Liver (tissue), 9 donors: ENCODE results near the gene C5orf58. TPM values are rescaled to one million over a fixed set of nuclear protein-coding genes. Genes with fewer than 3 reads are reported as not detected.

Experiments
- DNase-seq: peaks from one replicate; pipeline ENCODE4 v3.0.0-alpha.2; 2017; ENCODE audit warnings: low spot score
- H3K27ac ChIP-seq, 2 donors: one replicate each; pipeline ENCODE4 v1.7.0; 2013; ENCODE audit warnings: inconsistent platforms in 2 of 2, low read length in 2 of 2, control low read depth in 1 of 2, low read depth in 1 of 2, mild to moderate bottlenecking in 1 of 2
- H3K27me3 ChIP-seq, 4 donors: one replicate each; pipeline versions ENCODE4 v1.6.1 to v1.7.0; 2013; ENCODE audit warnings: low read length in 3 of 4, inconsistent platforms in 1 of 4, mild to moderate bottlenecking in 1 of 4, moderate library complexity in 1 of 4; ENCODE audit not compliant: control insufficient read depth in 4 of 4, insufficient read depth in 4 of 4
- H3K36me3 ChIP-seq, 4 donors: one replicate each; pipeline versions ENCODE4 v1.6.1 to v1.7.0; 2013; ENCODE audit warnings: low read length in 3 of 4, mild to moderate bottlenecking in 3 of 4, low read depth in 1 of 4, moderate library complexity in 1 of 4; ENCODE audit not compliant: control insufficient read depth in 4 of 4, insufficient read depth in 3 of 4
- H3K4me1 ChIP-seq, 4 donors: one replicate each; pipeline versions ENCODE4 v1.6.1 to v1.7.0; 2013; ENCODE audit warnings: low read length in 3 of 4, mild to moderate bottlenecking in 3 of 4, moderate library complexity in 1 of 4; ENCODE audit not compliant: control insufficient read depth in 4 of 4, insufficient read depth in 4 of 4
- H3K4me3 ChIP-seq, 3 donors: one replicate each; pipeline versions ENCODE4 v1.6.1 to v1.7.0; 2013; ENCODE audit warnings: low read length in 3 of 3, control low read depth in 1 of 3, low read depth in 1 of 3, mild to moderate bottlenecking in 1 of 3
- H3K9ac ChIP-seq, 2 donors: one replicate each; pipeline ENCODE4 v1.7.0; 2013; ENCODE audit warnings: low read length in 2 of 2, mild to moderate bottlenecking in 2 of 2, moderate library complexity in 2 of 2, control low read depth in 1 of 2, low read depth in 1 of 2
- H3K9me3 ChIP-seq, 4 donors: one replicate each; pipeline versions ENCODE4 v1.6.1 to v1.7.0; 2013; ENCODE audit warnings: low read length in 3 of 4; ENCODE audit not compliant: control insufficient read depth in 4 of 4
- EGR1 ChIP-seq, 2 donors: IDR thresholded peaks; 2 replicates each; pipeline ENCODE4 v1.6.1; 2016 to 2018; ENCODE audit warnings: antibody characterized with exemption in 2 of 2, low read depth in 2 of 2
- FOXA1 ChIP-seq: IDR thresholded peaks from 2 replicates; pipeline ENCODE4 v1.6.1; 2016; ENCODE audit warnings: antibody characterized with exemption
- FOXA2 ChIP-seq: IDR thresholded peaks from 2 replicates; pipeline ENCODE4 v1.6.1; 2016; ENCODE audit warnings: antibody characterized with exemption
- HNF4G ChIP-seq: IDR thresholded peaks from 2 replicates; pipeline ENCODE4 v1.6.1; 2016; ENCODE audit warnings: antibody characterized with exemption
- JUND ChIP-seq, 2 donors: IDR thresholded peaks; 2 replicates each; pipeline ENCODE4 v1.6.1; 2016; ENCODE audit warnings: antibody characterized with exemption in 2 of 2
- RAD21 ChIP-seq, 2 donors: IDR thresholded peaks; 2 replicates each; pipeline ENCODE4 v1.6.1; 2016; ENCODE audit warnings: antibody characterized with exemption in 2 of 2, mild to moderate bottlenecking in 2 of 2
- RXRA ChIP-seq, 2 donors: IDR thresholded peaks; 2 replicates each; pipeline ENCODE4 v1.6.1; 2017 to 2018; ENCODE audit warnings: antibody characterized with exemption in 2 of 2, mild to moderate bottlenecking in 1 of 2
- SP1 ChIP-seq: IDR thresholded peaks from 2 replicates; pipeline ENCODE4 v1.6.1; 2018; ENCODE audit warnings: antibody characterized with exemption, mild to moderate bottlenecking
- TAF1 ChIP-seq: conservative IDR thresholded peaks from 2 replicates; pipeline ENCODE4 v1.6.1; 2016; ENCODE audit warnings: antibody characterized with exemption, mild to moderate bottlenecking
- YY1 ChIP-seq: IDR thresholded peaks from 2 replicates; pipeline ENCODE4 v1.6.1; 2016; ENCODE audit warnings: antibody characterized with exemption, mild to moderate bottlenecking
- WGBS: extraction: QIAGEN DNeasy Blood & Tissue Kit; methylation state at CpG from one replicate; pipeline ENCODE4 v1.1.7; 2013; 5-methylcytosine and 5-hydroxymethylcytosine counted together
- polyA plus RNA-seq, 2 donors: library from polyadenylated mRNA; stranded (reverse) in 1 of 2; unstranded in 1 of 2; fragments of 200-250 nt in 1 of 2; fragments of >200 nt in 1 of 2; fragmentation: Nextera tagmentation in 1 of 2; extraction: Ambion mirVana in 1 of 2; gene quantifications; one replicate each; pipeline versions ENCODE4 v1.2.1 to v1.2.3, GENCODE V29; 2013 to 2015
- total RNA-seq, 2 donors: library from RNA; depleted of rRNA; stranded (reverse); fragments of >200 nt; gene quantifications; one replicate each; pipeline ENCODE4 v1.2.3, GENCODE V29; 2014
- TF ChIP-seq, protein P1 (sequence below): IDR thresholded peaks from 2 replicates; pipeline ENCODE4 v1.6.1; 2016; ENCODE audit warnings: antibody characterized with exemption
- TF ChIP-seq, protein P2 (sequence below): fragments of 150-350 bp; IDR thresholded peaks from 2 replicates; pipeline ENCODE4 v1.5.1; 2017; ENCODE audit warnings: improper control_type of control experiment, low read depth, low read length; ENCODE audit not compliant: missing input control
- TF ChIP-seq, protein P3 (sequence below): IDR thresholded peaks from 2 replicates; pipeline ENCODE4 v1.6.1; 2016; ENCODE audit warnings: antibody characterized with exemption, mild to moderate bottlenecking
- TF ChIP-seq, protein P4 (sequence below): IDR thresholded peaks from 2 replicates; pipeline ENCODE4 v1.6.1; 2016; ENCODE audit warnings: antibody characterized with exemption
- donor health status: healthy.
- donor health status: healthy.
- donor health status: healthy.
- donor health status: healthy.
- donor health status: healthy.

The C5orf58 gene
- total and polyA plus RNA-seq, 4 donors = 0.64 TPM; not detected in 3

DNA sequence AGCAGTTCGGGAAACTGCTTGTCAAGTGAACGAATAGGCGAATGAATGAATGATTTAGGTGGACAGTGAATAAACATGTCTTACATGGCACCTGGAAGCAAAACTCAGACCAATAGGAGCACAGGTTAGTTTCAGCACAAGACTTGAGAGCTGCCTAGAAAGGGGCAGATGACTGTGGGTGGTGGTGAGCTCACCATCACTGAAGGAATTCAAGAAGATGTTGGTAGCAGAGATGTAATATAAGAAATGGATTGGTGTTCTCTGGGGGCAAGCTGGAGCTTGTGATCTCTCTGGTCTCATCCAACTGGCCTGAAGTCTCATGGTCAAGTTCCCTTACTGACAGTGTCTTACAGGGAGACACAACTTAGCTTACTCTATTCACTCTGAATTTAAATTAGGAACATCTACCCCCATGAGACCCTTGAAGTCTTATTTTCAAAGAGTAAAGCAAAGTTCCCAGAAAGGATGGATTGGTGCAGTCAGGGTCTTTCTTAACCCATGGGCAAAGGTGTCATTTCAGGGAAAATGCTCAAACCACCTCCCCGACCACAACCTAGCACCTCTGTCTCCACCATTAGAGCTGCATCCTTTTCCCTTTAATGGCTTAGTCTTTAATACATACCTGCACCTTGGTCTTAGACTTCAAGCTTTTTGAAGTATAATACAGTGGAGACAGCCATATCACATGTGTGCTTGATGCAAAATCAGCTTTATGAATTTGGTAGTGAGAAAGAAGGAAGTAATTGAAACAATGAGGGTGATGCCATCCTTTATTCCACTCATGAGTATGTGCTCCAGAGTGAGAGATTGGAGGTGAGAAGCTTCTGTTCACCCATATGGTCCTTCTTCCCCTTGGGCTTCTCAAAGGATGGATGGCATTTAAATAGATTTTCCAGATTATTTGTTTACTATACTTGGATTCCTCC is 59.7 kb downstream of the C5orf58 start:
- peaks cover 0 to 2% (median under 1%) of the 10 kb centered on the region in 4 donors for H3K4me1 ChIP-seq
- H3K27ac ChIP-seq = no peak overlapping the region
- DNase-seq = no peak
- peaks cover 0 to 5% (median 0%) of the 10 kb centered on the region in 4 donors for H3K36me3 ChIP-seq
- H3K9me3 ChIP-seq = peaks cover 0 to 2% (median 0%) of the 10 kb centered on the region in 4 donors
- H3K4me3 ChIP-seq = no peak overlapping the region
- H3K27me3 ChIP-seq = no peaks in the 10 kb centered on the region
- WGBS = 87% methylated on average over 4 of the region's 4 CpGs
- no peak overlapping the region for H3K9ac ChIP-seq
- TF ChIP-seq EGR1 (IDR thresholded peaks at IDR 0.05; ENCODE audit: low read depth in 2 of 2) (no peak), YY1 (no peak), FOXA1 (no peak), HNF4G (no peak), RXRA (IDR thresholded peaks at IDR 0.05) (no peak), SP1 (no peak), TAF1 (no peak), JUND (IDR thresholded peaks at IDR 0.05) (no peak), FOXA2 (no peak)
- TF ChIP-seq, protein P1, sequence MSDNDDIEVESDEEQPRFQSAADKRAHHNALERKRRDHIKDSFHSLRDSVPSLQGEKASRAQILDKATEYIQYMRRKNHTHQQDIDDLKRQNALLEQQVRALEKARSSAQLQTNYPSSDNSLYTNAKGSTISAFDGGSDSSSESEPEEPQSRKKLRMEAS = no peak
- TF ChIP-seq, protein P2, sequence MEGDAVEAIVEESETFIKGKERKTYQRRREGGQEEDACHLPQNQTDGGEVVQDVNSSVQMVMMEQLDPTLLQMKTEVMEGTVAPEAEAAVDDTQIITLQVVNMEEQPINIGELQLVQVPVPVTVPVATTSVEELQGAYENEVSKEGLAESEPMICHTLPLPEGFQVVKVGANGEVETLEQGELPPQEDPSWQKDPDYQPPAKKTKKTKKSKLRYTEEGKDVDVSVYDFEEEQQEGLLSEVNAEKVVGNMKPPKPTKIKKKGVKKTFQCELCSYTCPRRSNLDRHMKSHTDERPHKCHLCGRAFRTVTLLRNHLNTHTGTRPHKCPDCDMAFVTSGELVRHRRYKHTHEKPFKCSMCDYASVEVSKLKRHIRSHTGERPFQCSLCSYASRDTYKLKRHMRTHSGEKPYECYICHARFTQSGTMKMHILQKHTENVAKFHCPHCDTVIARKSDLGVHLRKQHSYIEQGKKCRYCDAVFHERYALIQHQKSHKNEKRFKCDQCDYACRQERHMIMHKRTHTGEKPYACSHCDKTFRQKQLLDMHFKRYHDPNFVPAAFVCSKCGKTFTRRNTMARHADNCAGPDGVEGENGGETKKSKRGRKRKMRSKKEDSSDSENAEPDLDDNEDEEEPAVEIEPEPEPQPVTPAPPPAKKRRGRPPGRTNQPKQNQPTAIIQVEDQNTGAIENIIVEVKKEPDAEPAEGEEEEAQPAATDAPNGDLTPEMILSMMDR = no peak
- TF ChIP-seq, protein P3, sequence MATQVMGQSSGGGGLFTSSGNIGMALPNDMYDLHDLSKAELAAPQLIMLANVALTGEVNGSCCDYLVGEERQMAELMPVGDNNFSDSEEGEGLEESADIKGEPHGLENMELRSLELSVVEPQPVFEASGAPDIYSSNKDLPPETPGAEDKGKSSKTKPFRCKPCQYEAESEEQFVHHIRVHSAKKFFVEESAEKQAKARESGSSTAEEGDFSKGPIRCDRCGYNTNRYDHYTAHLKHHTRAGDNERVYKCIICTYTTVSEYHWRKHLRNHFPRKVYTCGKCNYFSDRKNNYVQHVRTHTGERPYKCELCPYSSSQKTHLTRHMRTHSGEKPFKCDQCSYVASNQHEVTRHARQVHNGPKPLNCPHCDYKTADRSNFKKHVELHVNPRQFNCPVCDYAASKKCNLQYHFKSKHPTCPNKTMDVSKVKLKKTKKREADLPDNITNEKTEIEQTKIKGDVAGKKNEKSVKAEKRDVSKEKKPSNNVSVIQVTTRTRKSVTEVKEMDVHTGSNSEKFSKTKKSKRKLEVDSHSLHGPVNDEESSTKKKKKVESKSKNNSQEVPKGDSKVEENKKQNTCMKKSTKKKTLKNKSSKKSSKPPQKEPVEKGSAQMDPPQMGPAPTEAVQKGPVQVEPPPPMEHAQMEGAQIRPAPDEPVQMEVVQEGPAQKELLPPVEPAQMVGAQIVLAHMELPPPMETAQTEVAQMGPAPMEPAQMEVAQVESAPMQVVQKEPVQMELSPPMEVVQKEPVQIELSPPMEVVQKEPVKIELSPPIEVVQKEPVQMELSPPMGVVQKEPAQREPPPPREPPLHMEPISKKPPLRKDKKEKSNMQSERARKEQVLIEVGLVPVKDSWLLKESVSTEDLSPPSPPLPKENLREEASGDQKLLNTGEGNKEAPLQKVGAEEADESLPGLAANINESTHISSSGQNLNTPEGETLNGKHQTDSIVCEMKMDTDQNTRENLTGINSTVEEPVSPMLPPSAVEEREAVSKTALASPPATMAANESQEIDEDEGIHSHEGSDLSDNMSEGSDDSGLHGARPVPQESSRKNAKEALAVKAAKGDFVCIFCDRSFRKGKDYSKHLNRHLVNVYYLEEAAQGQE = no peak
- TF ChIP-seq, protein P4, sequence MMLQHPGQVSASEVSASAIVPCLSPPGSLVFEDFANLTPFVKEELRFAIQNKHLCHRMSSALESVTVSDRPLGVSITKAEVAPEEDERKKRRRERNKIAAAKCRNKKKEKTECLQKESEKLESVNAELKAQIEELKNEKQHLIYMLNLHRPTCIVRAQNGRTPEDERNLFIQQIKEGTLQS = no peak

DNA sequence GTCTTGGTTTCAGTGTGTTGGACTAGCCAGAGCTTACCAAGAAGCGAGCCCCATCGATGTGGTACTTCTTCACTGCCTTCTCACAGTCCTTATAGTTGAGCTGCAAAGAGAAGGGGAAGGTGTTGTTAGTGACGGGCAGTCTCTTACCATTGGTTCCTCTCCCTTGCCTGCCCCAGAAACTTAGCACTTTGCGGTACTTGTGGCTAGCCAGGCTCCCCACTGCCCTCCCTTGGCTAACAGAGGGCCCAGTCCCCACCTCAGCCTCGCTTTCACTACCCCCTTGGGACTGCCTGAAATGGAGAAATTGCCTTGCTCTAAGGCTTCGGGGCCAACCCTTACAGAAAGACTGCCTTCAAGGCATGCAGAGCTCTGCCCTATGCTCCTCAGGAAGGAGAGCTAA is 60.5 kb downstream of the C5orf58 start:
- peaks cover 0 to 2% (median 0%) of the 10 kb centered on the region in 4 donors for H3K9me3 ChIP-seq
- WGBS = 56% methylated on average over 6 of the region's 6 CpGs
- H3K9ac ChIP-seq = no peak overlapping the region
- peaks cover 0 to 2% (median under 1%) of the 10 kb centered on the region in 4 donors for H3K4me1 ChIP-seq
- H3K27me3 ChIP-seq = no peaks in the 10 kb centered on the region
- no peak overlapping the region for H3K4me3 ChIP-seq
- peak overlapping the region in 1 of 2 donors; percentile 30 for H3K27ac ChIP-seq
- no peak for DNase-seq
- H3K36me3 ChIP-seq = peaks cover 0 to 5% (median 0%) of the 10 kb centered on the region in 4 donors
- TF ChIP-seq EGR1 (IDR thresholded peaks at IDR 0.05; ENCODE audit: low read depth in 2 of 2) (no peak), YY1 (peak; percentile 19), RAD21 (IDR thresholded peaks at IDR 0.05) (peak in 1 of 2 donors; percentile 31)
- TF ChIP-seq, protein P1 = peak; percentile 23
